ENCODE measurements around the gene DEDD.
A peak's percentile ranks its signal among the peaks of the same experiment; 100 is the strongest.

Gene DEDD

GRCh38 chr1:161132410-161133219, at the start of gene DEDD:
DEDD (minus strand) TSS chr1:161132667; CDS start chr1:161124462, 8,205 bp downstream.
- no peak within 1 kb of the TSS for H3K27ac Mint-ChIP-seq (ENCODE audit: low read depth)
- H3K27me3 Mint-ChIP-seq, result no peaks in the 10 kb centered on the region
- H3K36me3 Mint-ChIP-seq (ENCODE audit: insufficient read depth), result peaks cover 12% of the 10 kb centered on the region
- no peak within 1 kb of the TSS for H3K4me3 Mint-ChIP-seq
- no peaks in the 10 kb centered on the region for H3K9me3 Mint-ChIP-seq
- peak; percentile 97 for ATAC-seq (replicated peaks; ENCODE audit: extremely low read depth, poor library complexity, severe bottlenecking)
- peaks cover 32% of the 10 kb centered on the region for H3K4me1 Mint-ChIP-seq
- peak; percentile 75 to 84 for DNase-seq (ENCODE audit: low spot score in 2 of 2)

GRCh38 chr1:161182214-161182613, 49.7 kb upstream of the DEDD start:
- ATAC-seq (replicated peaks; ENCODE audit: extremely low read depth, poor library complexity, severe bottlenecking) (peak; percentile 56), DNase-seq (ENCODE audit: low spot score in 2 of 2) (peak in 1 of 2 donors; percentile 43)
- H3K4me3 Mint-ChIP-seq, result peak overlapping the region; percentile 86
- no peaks in the 10 kb centered on the region for H3K27me3 Mint-ChIP-seq
- peaks cover 20% of the 10 kb centered on the region for H3K36me3 Mint-ChIP-seq (ENCODE audit: insufficient read depth)
- peak overlapping the region; percentile 95 for H3K27ac Mint-ChIP-seq (ENCODE audit: low read depth)
- peaks cover 81% of the 10 kb centered on the region for H3K4me1 Mint-ChIP-seq
- no peaks in the 10 kb centered on the region for H3K9me3 Mint-ChIP-seq

- H3K36me3 Mint-ChIP-seq (ENCODE audit: insufficient read depth), result peaks cover 26% of the 10 kb centered on the region
- H3K4me3 Mint-ChIP-seq, result peak overlapping the region; percentile 58
- DNase-seq (ENCODE audit: low spot score in 2 of 2), result no peak
- H3K27ac Mint-ChIP-seq (ENCODE audit: low read depth), result peak overlapping the region; percentile 95
- no peak for ATAC-seq (replicated peaks; ENCODE audit: extremely low read depth, poor library complexity, severe bottlenecking)
- peaks cover 81% of the 10 kb centered on the region for H3K4me1 Mint-ChIP-seq
- H3K27me3 Mint-ChIP-seq, result no peaks in the 10 kb centered on the region
- H3K9me3 Mint-ChIP-seq, result no peaks in the 10 kb centered on the region
Measured at GRCh38 chr1:161180639-161181038, 48.2 kb upstream of the DEDD start.

GRCh38 chr1:161179698-161180097, 47.2 kb upstream of the DEDD start:
- H3K4me1 Mint-ChIP-seq, result peaks cover 82% of the 10 kb centered on the region
- no peaks in the 10 kb centered on the region for H3K27me3 Mint-ChIP-seq
- H3K9me3 Mint-ChIP-seq, result no peaks in the 10 kb centered on the region
- DNase-seq (ENCODE audit: low spot score in 2 of 2) (no peak), ATAC-seq (replicated peaks; ENCODE audit: extremely low read depth, poor library complexity, severe bottlenecking) (no peak)
- no peak overlapping the region for H3K4me3 Mint-ChIP-seq
- peaks cover 25% of the 10 kb centered on the region for H3K36me3 Mint-ChIP-seq (ENCODE audit: insufficient read depth)
- H3K27ac Mint-ChIP-seq (ENCODE audit: low read depth), result peak overlapping the region; percentile 95

- Mint-ChIP-seq H3K9me3 (no peaks in the 10 kb centered on the region), H3K4me3 (peak overlapping the region; percentile 97), H3K27ac (ENCODE audit: low read depth) (peak overlapping the region; percentile 97), H3K27me3 (no peaks in the 10 kb centered on the region), H3K36me3 (ENCODE audit: insufficient read depth) (peaks cover 37% of the 10 kb centered on the region), H3K4me1 (peaks cover 80% of the 10 kb centered on the region)
- ATAC-seq (replicated peaks; ENCODE audit: extremely low read depth, poor library complexity, severe bottlenecking) (no peak), DNase-seq (ENCODE audit: low spot score in 2 of 2) (no peak)
Measured at GRCh38 chr1:161177936-161178244, 45.4 kb upstream of the DEDD start.

GRCh38 chr1:161177112-161177935, 44.9 kb upstream of the DEDD start, which contains the start of gene B4GALT3:
B4GALT3 (minus strand) TSS chr1:161177507; CDS start chr1:161176060, 1,447 bp downstream.
- ATAC-seq (replicated peaks; ENCODE audit: extremely low read depth, poor library complexity, severe bottlenecking) (peak; percentile 84), DNase-seq (ENCODE audit: low spot score in 2 of 2) (peak; percentile 88 to 95)
- Mint-ChIP-seq H3K4me1 (peaks cover 82% of the 10 kb centered on the region), H3K4me3 (peak within 1 kb of the TSS; percentile 97), H3K27me3 (no peaks in the 10 kb centered on the region), H3K27ac (ENCODE audit: low read depth) (peak within 1 kb of the TSS; percentile 97), H3K36me3 (ENCODE audit: insufficient read depth) (peaks cover 42% of the 10 kb centered on the region), H3K9me3 (no peaks in the 10 kb centered on the region)

GRCh38 chr1:161176468-161177111, 44.1 kb upstream of the DEDD start:
- no peaks in the 10 kb centered on the region for H3K27me3 Mint-ChIP-seq
- H3K36me3 Mint-ChIP-seq (ENCODE audit: insufficient read depth), result peaks cover 46% of the 10 kb centered on the region
- no peaks in the 10 kb centered on the region for H3K9me3 Mint-ChIP-seq
- peaks cover 77% of the 10 kb centered on the region for H3K4me1 Mint-ChIP-seq
- ATAC-seq (replicated peaks; ENCODE audit: extremely low read depth, poor library complexity, severe bottlenecking), result peak; percentile 16
- no peak for DNase-seq (ENCODE audit: low spot score in 2 of 2)
- peak overlapping the region; percentile 97 for H3K27ac Mint-ChIP-seq (ENCODE audit: low read depth)
- H3K4me3 Mint-ChIP-seq, result peak overlapping the region; percentile 97

- ATAC-seq (replicated peaks; ENCODE audit: extremely low read depth, poor library complexity, severe bottlenecking) (no peak), DNase-seq (ENCODE audit: low spot score in 2 of 2) (no peak)
- H3K4me1 Mint-ChIP-seq, result peaks cover 78% of the 10 kb centered on the region
- H3K4me3 Mint-ChIP-seq, result peak overlapping the region; percentile 97
- no peaks in the 10 kb centered on the region for H3K9me3 Mint-ChIP-seq
- H3K36me3 Mint-ChIP-seq (ENCODE audit: insufficient read depth), result peaks cover 53% of the 10 kb centered on the region
- H3K27me3 Mint-ChIP-seq, result no peaks in the 10 kb centered on the region
- peak overlapping the region; percentile 97 for H3K27ac Mint-ChIP-seq (ENCODE audit: low read depth)
Measured at GRCh38 chr1:161175771-161176453, 43.4 kb upstream of the DEDD start.

GRCh38 chr1:161174911-161175310, 42.4 kb upstream of the DEDD start:
- Mint-ChIP-seq H3K9me3 (no peaks in the 10 kb centered on the region), H3K36me3 (ENCODE audit: insufficient read depth) (peaks cover 50% of the 10 kb centered on the region), H3K27me3 (no peaks in the 10 kb centered on the region), H3K27ac (ENCODE audit: low read depth) (no peak overlapping the region), H3K4me3 (peak overlapping the region; percentile 97), H3K4me1 (peaks cover 70% of the 10 kb centered on the region)
- DNase-seq (ENCODE audit: low spot score in 2 of 2) (no peak), ATAC-seq (replicated peaks; ENCODE audit: extremely low read depth, poor library complexity, severe bottlenecking) (no peak)

- no peaks in the 10 kb centered on the region for H3K27me3 Mint-ChIP-seq
- H3K27ac Mint-ChIP-seq (ENCODE audit: low read depth), result no peak overlapping the region
- peaks cover 49% of the 10 kb centered on the region for H3K36me3 Mint-ChIP-seq (ENCODE audit: insufficient read depth)
Measured at GRCh38 chr1:161173711-161174110, 41.2 kb upstream of the DEDD start.

GRCh38 chr1:161172776-161173376, 40.4 kb upstream of the DEDD start:
- no peaks in the 10 kb centered on the region for H3K27me3 Mint-ChIP-seq
- no peak for DNase-seq (ENCODE audit: low spot score in 2 of 2)
- peaks cover 73% of the 10 kb centered on the region for H3K4me1 Mint-ChIP-seq
- no peak for ATAC-seq (replicated peaks; ENCODE audit: extremely low read depth, poor library complexity, severe bottlenecking)
- H3K4me3 Mint-ChIP-seq, result no peak overlapping the region
- H3K9me3 Mint-ChIP-seq, result no peaks in the 10 kb centered on the region
- H3K36me3 Mint-ChIP-seq (ENCODE audit: insufficient read depth), result peaks cover 49% of the 10 kb centered on the region
- H3K27ac Mint-ChIP-seq (ENCODE audit: low read depth), result no peak overlapping the region

More at GRCh38 chr1:161173711-161174110, 41.2 kb upstream of the DEDD start:
- Mint-ChIP-seq H3K4me3 (no peak overlapping the region), H3K4me1 (peaks cover 70% of the 10 kb centered on the region), H3K9me3 (no peaks in the 10 kb centered on the region)
- ATAC-seq (replicated peaks; ENCODE audit: extremely low read depth, poor library complexity, severe bottlenecking), result no peak
- no peak for DNase-seq (ENCODE audit: low spot score in 2 of 2)

GRCh38 chr1:161172349-161172748, 39.9 kb upstream of the DEDD start:
- Mint-ChIP-seq H3K27me3 (no peaks in the 10 kb centered on the region), H3K27ac (ENCODE audit: low read depth) (peak overlapping the region; percentile 71), H3K4me3 (no peak overlapping the region), H3K36me3 (ENCODE audit: insufficient read depth) (peaks cover 47% of the 10 kb centered on the region), H3K9me3 (no peaks in the 10 kb centered on the region), H3K4me1 (peaks cover 70% of the 10 kb centered on the region)
- ATAC-seq (replicated peaks; ENCODE audit: extremely low read depth, poor library complexity, severe bottlenecking) (no peak), DNase-seq (ENCODE audit: low spot score in 2 of 2) (no peak)

Measured in central memory CD8-positive, alpha-beta T cell (primary cell).